Panc1 (cell line): ENCODE measurements around the gene APOBEC3A. TPM values are rescaled to one million over a fixed set of nuclear protein-coding genes. Genes with fewer than 3 reads are reported as not detected.
"Not testable (repeated sequence)": the region's sequence is repeated elsewhere in the genome, so short reads cannot be mapped to it uniquely, and the experiment has no call there.

Source experiments
- ATAC-seq: fragments of 200-7000 bp; cut with Tn5 transposase; 2 replicates; pipeline ENCODE4 v1.9.1; 2020; ENCODE audit warnings: mild to moderate bottlenecking, moderate library complexity
- BruUV-seq: library from RNA; stranded (reverse); fragments of 400-500 nt; replicated peaks from 2 replicates; lab custom pipeline; 2021; lab: Mats Ljungman, UMichigan
- CTCF ChIA-PET: fragments of 300-600 bp; sonication (Branson Sonifier 250); formaldehyde crosslinking; loops from one replicate; lab custom pipeline; 2022; ENCODE audit warnings: antibody characterized with exemption; lab: Charles Lee
- POLR2A ChIA-PET: fragments of 300-600 bp; sonication (Branson Sonifier 250); formaldehyde crosslinking; loops from one replicate; lab custom pipeline; 2022; ENCODE audit warnings: antibody characterized with exemption; lab: Charles Lee
- DNase-seq: peaks from one replicate; pipeline ENCODE4 v3.0.0-alpha.2; 2010; ENCODE audit warnings: low read depth, low spot score
- H3K27ac ChIP-seq: 2 replicates; pipeline ENCODE4 v1.5.1; 2011; ENCODE audit warnings: mild to moderate bottlenecking, low read length, inconsistent platforms
- H3K27me3 ChIP-seq: fragments of 200-500 bp; sonication (Bioruptor generic); 2 replicates; pipeline ENCODE4 v1.6.0; 2014; ENCODE audit warnings: low read length, inconsistent platforms; ENCODE audit not compliant: control insufficient read depth, insufficient read depth
- H3K36me3 ChIP-seq: fragments of 200-500 bp; sonication (Bioruptor generic); 2 replicates; pipeline ENCODE4 v1.5.1; 2014; ENCODE audit warnings: inconsistent platforms, mild to moderate bottlenecking, low read length, moderate library complexity; ENCODE audit not compliant: control insufficient read depth, insufficient read depth
- H3K4me1 ChIP-seq: 2 replicates; pipeline ENCODE4 v1.5.1; 2011; ENCODE audit warnings: inconsistent platforms, mild to moderate bottlenecking, low read length, moderate library complexity; ENCODE audit not compliant: control insufficient read depth, insufficient read depth
- H3K4me3 ChIP-seq, 2 experiments: 2 replicates each; pipeline ENCODE4 v1.5.1; 2011 to 2012; ENCODE audit warnings: low read depth in 2 of 2, low read length in 2 of 2, mild to moderate bottlenecking in 2 of 2, inconsistent platforms in 1 of 2, moderate library complexity in 1 of 2
- H3K9me3 ChIP-seq: fragments of 200-500 bp; sonication (Bioruptor generic); 2 replicates; pipeline ENCODE4 v1.5.1; 2014; ENCODE audit warnings: low read depth, mild to moderate bottlenecking, inconsistent platforms, low read length, moderate library complexity; ENCODE audit not compliant: control insufficient read depth, insufficient read depth
- CTCF ChIP-seq: fragments of 450-650 bp; IDR thresholded peaks from 2 replicates; pipeline ENCODE4 v1.5.1; 2017; ENCODE audit warnings: mild to moderate bottlenecking
- POLR2AphosphoS5 ChIP-seq: IDR thresholded peaks from 2 replicates; pipeline ENCODE4 v1.6.1; 2012; ENCODE audit warnings: mild to moderate bottlenecking, low read depth, low read length, moderate library complexity
- REST ChIP-seq, 2 experiments: IDR thresholded peaks; 2 replicates each; pipeline ENCODE4 v1.6.1; 2011 to 2012; ENCODE audit warnings: low read depth in 2 of 2, control low read depth in 1 of 2, low read length in 1 of 2, mild to moderate bottlenecking in 1 of 2, moderate library complexity in 1 of 2; ENCODE audit not compliant: insufficient read depth in 1 of 2
- SIN3A ChIP-seq: IDR thresholded peaks from 2 replicates; pipeline ENCODE4 v1.6.1; 2012; ENCODE audit warnings: low read depth, mild to moderate bottlenecking, low read length, moderate library complexity, borderline replicate concordance; ENCODE audit not compliant: insufficient read depth
- TCF7L2 ChIP-seq: IDR thresholded peaks from 2 replicates; pipeline ENCODE4 v1.6.1; 2011; ENCODE audit warnings: mild to moderate bottlenecking, low read depth, low read length, inconsistent platforms
- in situ Hi-C: cut with HindIII; loops from 2 replicates; pipeline ENCODE4 v1.10.0; 2016; ENCODE audit warnings: low sequenced_read_pairs, low pct_unique_long_range_greater_than_20kb
- intact Hi-C: fragments of 100-400 bp; cut with micrococcal nuclease; formaldehyde crosslinking; loops from one replicate; pipeline ENCODE4 v1.10.0; 2022; ENCODE audit not compliant: unreplicated experiment
- total RNA-seq: library from RNA; stranded (reverse); gene quantifications from one replicate; pipeline ENCODE4 v1.2.1, GENCODE V29; 2021; ENCODE audit not compliant: unreplicated experiment

Gene APOBEC3A
- total RNA-seq, 1 experiment from 2014 or later = not detected

- ChIA-PET CTCF (interaction anchor here (0.6 kb wide), 1 partner anchor 24 kb away, joined by 6 read pairs; no protein-coding TSS in a partner anchor), POLR2A (no interaction called here)
- Histone ChIP-seq H3K4me3 (no peak overlapping the region), H3K9me3 (no peaks in the 10 kb centered on the region), H3K36me3 (no peaks in the 10 kb centered on the region), H3K4me1 (no peaks in the 10 kb centered on the region), H3K27me3 (no peaks in the 10 kb centered on the region), H3K27ac (no peak overlapping the region)
- intact Hi-C loops (no loop called here), in situ Hi-C loops (no loop called here)
- no TSS peak for BruUV-seq
- ATAC-seq (no peak), DNase-seq (no peak)
- TF ChIP-seq CTCF (no peak), TCF7L2 (no peak), SIN3A (no peak), REST (IDR thresholded peaks at IDR 0.05; ENCODE audit: insufficient read depth in 1 of 2, low read depth in 2 of 2, low read length in 1 of 2) (no peak), POLR2AphosphoS5 (no peak)
Observed at GRCh38 chr22:38974170-38974825, 16.9 kb downstream of the APOBEC3A start.

- intact Hi-C loops = no loop called here
- TF ChIP-seq TCF7L2 = no peak
- no peak for TF ChIP-seq CTCF
- TF ChIP-seq SIN3A = no peak
- TF ChIP-seq POLR2AphosphoS5 = no peak
- no peak for TF ChIP-seq REST (IDR thresholded peaks at IDR 0.05; ENCODE audit: insufficient read depth in 1 of 2, low read depth in 2 of 2, low read length in 1 of 2)
- Histone ChIP-seq H3K36me3 (no peaks in the 10 kb centered on the region), H3K4me1 (no peaks in the 10 kb centered on the region), H3K9me3 (no peaks in the 10 kb centered on the region), H3K27ac (no peak overlapping the region), H3K4me3 (no peak overlapping the region), H3K27me3 (no peaks in the 10 kb centered on the region)
- no peak for DNase-seq
- ATAC-seq = no peak
- BruUV-seq = no TSS peak
- ChIA-PET POLR2A (no interaction called here), CTCF (interaction anchor here (0.6 kb wide), 1 partner anchor 24 kb away, joined by 6 read pairs; no protein-coding TSS in a partner anchor)
- in situ Hi-C loops = no loop called here
Observed at GRCh38 chr22:38974826-38975175, 17.4 kb downstream of the APOBEC3A start.

GRCh38 chr22:38977289-38977688 is 19.9 kb downstream of the APOBEC3A start:
- intact Hi-C loops, H3K4me3 ChIP-seq, in situ Hi-C loops, H3K4me1 ChIP-seq, ATAC-seq, POLR2A ChIA-PET, CTCF ChIA-PET, H3K27ac ChIP-seq, DNase-seq, H3K9me3 ChIP-seq, BruUV-seq, H3K27me3 ChIP-seq, H3K36me3 ChIP-seq: not testable (repeated sequence)
